ENCODE data around the gene CALD1. TPM values are rescaled to one million over a fixed set of nuclear protein-coding genes. Genes with fewer than 3 reads are reported as not detected.

Gene CALD1
- total and polyA plus RNA-seq, 2 experiments from 2014 or later, result 132 to 842 TPM

DNA sequence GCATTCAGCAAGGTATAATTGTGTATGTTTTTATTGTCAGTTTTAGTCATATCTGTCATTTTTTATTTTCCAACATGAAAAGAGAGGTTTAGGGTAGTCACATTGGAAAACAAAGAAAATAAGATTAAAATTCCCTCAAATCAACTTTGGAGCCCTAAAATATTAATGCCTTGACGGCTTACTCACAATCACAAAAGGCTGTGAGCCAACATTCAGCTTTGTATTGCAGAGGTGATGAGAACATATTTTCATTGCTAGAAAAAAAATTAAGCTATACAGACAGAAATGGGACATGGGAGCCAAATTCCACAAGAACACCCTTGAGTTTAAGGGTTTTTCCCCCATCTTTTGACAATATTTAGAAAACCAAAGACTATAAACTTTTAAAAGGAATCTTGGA, 30.2 kb downstream of the CALD1 start (continued):
- TF ChIP-seq, protein P1, sequence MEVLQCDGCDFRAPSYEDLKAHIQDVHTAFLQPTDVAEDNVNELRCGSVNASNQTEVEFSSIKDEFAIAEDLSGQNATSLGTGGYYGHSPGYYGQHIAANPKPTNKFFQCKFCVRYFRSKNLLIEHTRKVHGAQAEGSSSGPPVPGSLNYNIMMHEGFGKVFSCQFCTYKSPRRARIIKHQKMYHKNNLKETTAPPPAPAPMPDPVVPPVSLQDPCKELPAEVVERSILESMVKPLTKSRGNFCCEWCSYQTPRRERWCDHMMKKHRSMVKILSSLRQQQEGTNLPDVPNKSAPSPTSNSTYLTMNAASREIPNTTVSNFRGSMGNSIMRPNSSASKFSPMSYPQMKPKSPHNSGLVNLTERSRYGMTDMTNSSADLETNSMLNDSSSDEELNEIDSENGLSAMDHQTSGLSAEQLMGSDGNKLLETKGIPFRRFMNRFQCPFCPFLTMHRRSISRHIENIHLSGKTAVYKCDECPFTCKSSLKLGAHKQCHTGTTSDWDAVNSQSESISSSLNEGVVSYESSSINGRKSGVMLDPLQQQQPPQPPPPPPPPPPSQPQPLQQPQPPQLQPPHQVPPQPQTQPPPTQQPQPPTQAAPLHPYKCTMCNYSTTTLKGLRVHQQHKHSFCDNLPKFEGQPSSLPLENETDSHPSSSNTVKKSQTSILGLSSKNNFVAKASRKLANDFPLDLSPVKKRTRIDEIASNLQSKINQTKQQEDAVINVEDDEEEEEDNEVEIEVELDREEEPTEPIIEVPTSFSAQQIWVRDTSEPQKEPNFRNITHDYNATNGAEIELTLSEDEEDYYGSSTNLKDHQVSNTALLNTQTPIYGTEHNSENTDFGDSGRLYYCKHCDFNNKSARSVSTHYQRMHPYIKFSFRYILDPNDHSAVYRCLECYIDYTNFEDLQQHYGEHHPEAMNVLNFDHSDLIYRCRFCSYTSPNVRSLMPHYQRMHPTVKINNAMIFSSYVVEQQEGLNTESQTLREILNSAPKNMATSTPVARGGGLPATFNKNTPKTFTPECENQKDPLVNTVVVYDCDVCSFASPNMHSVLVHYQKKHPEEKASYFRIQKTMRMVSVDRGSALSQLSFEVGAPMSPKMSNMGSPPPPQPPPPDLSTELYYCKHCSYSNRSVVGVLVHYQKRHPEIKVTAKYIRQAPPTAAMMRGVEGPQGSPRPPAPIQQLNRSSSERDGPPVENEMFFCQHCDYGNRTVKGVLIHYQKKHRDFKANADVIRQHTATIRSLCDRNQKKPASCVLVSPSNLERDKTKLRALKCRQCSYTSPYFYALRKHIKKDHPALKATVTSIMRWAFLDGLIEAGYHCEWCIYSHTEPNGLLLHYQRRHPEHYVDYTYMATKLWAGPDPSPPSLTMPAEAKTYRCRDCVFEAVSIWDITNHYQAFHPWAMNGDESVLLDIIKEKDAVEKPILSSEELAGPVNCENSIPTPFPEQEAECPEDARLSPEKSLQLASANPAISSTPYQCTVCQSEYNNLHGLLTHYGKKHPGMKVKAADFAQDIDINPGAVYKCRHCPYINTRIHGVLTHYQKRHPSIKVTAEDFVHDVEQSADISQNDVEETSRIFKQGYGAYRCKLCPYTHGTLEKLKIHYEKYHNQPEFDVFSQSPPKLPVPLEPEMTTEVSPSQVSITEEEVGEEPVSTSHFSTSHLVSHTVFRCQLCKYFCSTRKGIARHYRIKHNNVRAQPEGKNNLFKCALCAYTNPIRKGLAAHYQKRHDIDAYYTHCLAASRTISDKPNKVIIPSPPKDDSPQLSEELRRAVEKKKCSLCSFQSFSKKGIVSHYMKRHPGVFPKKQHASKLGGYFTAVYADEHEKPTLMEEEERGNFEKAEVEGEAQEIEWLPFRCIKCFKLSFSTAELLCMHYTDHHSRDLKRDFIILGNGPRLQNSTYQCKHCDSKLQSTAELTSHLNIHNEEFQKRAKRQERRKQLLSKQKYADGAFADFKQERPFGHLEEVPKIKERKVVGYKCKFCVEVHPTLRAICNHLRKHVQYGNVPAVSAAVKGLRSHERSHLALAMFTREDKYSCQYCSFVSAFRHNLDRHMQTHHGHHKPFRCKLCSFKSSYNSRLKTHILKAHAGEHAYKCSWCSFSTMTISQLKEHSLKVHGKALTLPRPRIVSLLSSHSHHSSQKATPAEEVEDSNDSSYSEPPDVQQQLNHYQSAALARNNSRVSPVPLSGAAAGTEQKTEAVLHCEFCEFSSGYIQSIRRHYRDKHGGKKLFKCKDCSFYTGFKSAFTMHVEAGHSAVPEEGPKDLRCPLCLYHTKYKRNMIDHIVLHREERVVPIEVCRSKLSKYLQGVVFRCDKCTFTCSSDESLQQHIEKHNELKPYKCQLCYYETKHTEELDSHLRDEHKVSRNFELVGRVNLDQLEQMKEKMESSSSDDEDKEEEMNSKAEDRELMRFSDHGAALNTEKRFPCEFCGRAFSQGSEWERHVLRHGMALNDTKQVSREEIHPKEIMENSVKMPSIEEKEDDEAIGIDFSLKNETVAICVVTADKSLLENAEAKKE (CRISPR knock-in tag; IDR thresholded peaks at IDR 0.05), result no peak
- no peak for TF ChIP-seq EZH2 (IDR thresholded peaks at IDR 0.05; ENCODE audit: low read depth, unreplicated experiment)
- TF ChIP-seq, protein P2, sequence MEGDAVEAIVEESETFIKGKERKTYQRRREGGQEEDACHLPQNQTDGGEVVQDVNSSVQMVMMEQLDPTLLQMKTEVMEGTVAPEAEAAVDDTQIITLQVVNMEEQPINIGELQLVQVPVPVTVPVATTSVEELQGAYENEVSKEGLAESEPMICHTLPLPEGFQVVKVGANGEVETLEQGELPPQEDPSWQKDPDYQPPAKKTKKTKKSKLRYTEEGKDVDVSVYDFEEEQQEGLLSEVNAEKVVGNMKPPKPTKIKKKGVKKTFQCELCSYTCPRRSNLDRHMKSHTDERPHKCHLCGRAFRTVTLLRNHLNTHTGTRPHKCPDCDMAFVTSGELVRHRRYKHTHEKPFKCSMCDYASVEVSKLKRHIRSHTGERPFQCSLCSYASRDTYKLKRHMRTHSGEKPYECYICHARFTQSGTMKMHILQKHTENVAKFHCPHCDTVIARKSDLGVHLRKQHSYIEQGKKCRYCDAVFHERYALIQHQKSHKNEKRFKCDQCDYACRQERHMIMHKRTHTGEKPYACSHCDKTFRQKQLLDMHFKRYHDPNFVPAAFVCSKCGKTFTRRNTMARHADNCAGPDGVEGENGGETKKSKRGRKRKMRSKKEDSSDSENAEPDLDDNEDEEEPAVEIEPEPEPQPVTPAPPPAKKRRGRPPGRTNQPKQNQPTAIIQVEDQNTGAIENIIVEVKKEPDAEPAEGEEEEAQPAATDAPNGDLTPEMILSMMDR (conservative IDR thresholded peaks at IDR 0.05; ENCODE audit: low read depth in 2 of 2), result no peak
- no peak for TF ChIP-seq STAT1 (IDR thresholded peaks at IDR 0.05; ENCODE audit: unreplicated experiment)

DNA sequence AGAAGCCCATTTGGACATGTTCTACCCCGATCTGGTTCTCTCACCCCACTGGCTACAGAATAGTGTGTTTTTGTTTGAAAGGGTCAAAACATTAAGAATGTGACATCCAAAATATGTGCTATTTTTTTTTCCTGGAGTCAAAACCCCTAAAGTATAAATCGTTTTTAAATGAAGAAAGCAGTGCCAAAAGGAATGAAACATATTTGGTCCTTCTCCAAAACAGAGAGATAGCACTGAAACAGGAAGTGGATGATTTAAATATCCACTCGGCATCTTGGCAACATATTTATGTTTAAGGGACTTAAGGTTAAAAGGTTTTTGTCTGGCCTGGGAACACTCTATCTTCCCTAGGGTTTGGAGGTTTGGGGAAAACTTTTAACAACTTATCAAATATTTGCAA, 32.3 kb downstream of the CALD1 start:
- Histone ChIP-seq H3K9me2 (ENCODE audit: insufficient read depth) (no peaks in the 10 kb centered on the region), H2AFZ (no peak overlapping the region), H3K27me3 (ENCODE audit: insufficient read depth) (no peaks in the 10 kb centered on the region), H3F3A (replicated peaks; ENCODE audit: low read depth) (no peaks in the 10 kb centered on the region), H3K27ac (ENCODE audit: low read depth) (no peak overlapping the region), H3K79me2 (replicated peaks; ENCODE audit: insufficient read depth) (peaks cover 81% of the 10 kb centered on the region), H3K4me1 (ENCODE audit: insufficient read depth) (peaks cover 13% of the 10 kb centered on the region), H4K20me1 (replicated peaks; ENCODE audit: insufficient read depth) (no peaks in the 10 kb centered on the region), H3K4me2 (no peak overlapping the region), H3K4me3 (no peak overlapping the region), H3K36me3 (ENCODE audit: insufficient read depth) (no peaks in the 10 kb centered on the region)
- ATAC-seq, result no peak
- no peaks in the 10 kb centered on the region for H3K9me3 Mint-ChIP-seq
- DNase-seq (ENCODE audit: low spot score), result no peak
- no peaks in the 10 kb centered on the region for H3K27me3 Mint-ChIP-seq (ENCODE audit: insufficient read depth, low read depth, poor library complexity)
- peaks cover 16% of the 10 kb centered on the region for H3K4me1 Mint-ChIP-seq
- H3K36me3 Mint-ChIP-seq (ENCODE audit: low read depth), result peaks cover 3% of the 10 kb centered on the region; the same call in 1 of the 3 replicates
- no peak overlapping the region for H3K27ac Mint-ChIP-seq
- no peak overlapping the region for H3K4me3 Mint-ChIP-seq
- TF ChIP-seq EZH2phosphoT487 (IDR thresholded peaks at IDR 0.05; ENCODE audit: unreplicated experiment) (no peak), POLR2AphosphoS5 (IDR thresholded peaks at IDR 0.05; ENCODE audit: low read depth) (no peak), ZNF331 (CRISPR knock-in tag; IDR thresholded peaks at IDR 0.05; ENCODE audit: low read depth) (no peak), JUNB (IDR thresholded peaks at IDR 0.05; ENCODE audit: unreplicated experiment) (no peak)
- TF ChIP-seq, protein P3, sequence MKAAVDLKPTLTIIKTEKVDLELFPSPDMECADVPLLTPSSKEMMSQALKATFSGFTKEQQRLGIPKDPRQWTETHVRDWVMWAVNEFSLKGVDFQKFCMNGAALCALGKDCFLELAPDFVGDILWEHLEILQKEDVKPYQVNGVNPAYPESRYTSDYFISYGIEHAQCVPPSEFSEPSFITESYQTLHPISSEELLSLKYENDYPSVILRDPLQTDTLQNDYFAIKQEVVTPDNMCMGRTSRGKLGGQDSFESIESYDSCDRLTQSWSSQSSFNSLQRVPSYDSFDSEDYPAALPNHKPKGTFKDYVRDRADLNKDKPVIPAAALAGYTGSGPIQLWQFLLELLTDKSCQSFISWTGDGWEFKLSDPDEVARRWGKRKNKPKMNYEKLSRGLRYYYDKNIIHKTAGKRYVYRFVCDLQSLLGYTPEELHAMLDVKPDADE (IDR thresholded peaks at IDR 0.05), result no peak
- TF ChIP-seq, protein P2 (conservative IDR thresholded peaks at IDR 0.05; ENCODE audit: low read depth in 2 of 2), result no peak
- TF ChIP-seq, protein P4, sequence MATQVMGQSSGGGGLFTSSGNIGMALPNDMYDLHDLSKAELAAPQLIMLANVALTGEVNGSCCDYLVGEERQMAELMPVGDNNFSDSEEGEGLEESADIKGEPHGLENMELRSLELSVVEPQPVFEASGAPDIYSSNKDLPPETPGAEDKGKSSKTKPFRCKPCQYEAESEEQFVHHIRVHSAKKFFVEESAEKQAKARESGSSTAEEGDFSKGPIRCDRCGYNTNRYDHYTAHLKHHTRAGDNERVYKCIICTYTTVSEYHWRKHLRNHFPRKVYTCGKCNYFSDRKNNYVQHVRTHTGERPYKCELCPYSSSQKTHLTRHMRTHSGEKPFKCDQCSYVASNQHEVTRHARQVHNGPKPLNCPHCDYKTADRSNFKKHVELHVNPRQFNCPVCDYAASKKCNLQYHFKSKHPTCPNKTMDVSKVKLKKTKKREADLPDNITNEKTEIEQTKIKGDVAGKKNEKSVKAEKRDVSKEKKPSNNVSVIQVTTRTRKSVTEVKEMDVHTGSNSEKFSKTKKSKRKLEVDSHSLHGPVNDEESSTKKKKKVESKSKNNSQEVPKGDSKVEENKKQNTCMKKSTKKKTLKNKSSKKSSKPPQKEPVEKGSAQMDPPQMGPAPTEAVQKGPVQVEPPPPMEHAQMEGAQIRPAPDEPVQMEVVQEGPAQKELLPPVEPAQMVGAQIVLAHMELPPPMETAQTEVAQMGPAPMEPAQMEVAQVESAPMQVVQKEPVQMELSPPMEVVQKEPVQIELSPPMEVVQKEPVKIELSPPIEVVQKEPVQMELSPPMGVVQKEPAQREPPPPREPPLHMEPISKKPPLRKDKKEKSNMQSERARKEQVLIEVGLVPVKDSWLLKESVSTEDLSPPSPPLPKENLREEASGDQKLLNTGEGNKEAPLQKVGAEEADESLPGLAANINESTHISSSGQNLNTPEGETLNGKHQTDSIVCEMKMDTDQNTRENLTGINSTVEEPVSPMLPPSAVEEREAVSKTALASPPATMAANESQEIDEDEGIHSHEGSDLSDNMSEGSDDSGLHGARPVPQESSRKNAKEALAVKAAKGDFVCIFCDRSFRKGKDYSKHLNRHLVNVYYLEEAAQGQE (IDR thresholded peaks at IDR 0.05; ENCODE audit: unreplicated experiment), result no peak

All from GM23338 (cell line).